K562 (cell line): ENCODE measurements around the gene IL21. TPM values are rescaled to one million over a fixed set of nuclear protein-coding genes. Genes with fewer than 3 reads are reported as not detected.

ENCODE experiments used
- ATAC-seq: fragments of 200-7000 bp; cut with Tn5 transposase; 3 replicates; pipeline ENCODE4 v1.9.1; 2020; ENCODE audit warnings: moderate library complexity
- BruUV-seq: library from RNA; stranded (reverse); fragments of 400-500 nt; replicated peaks from 2 replicates; lab custom pipeline; 2021; lab: Mats Ljungman, UMichigan
- CTCF ChIA-PET: fragments of 300-600 bp; formaldehyde crosslinking; extraction: SDS; loops from one replicate; lab custom pipeline; 2021; ENCODE audit warnings: low intra/inter-chr PET ratio; lab: Yijun Ruan, JAX
- POLR2A ChIA-PET: fragments of 300-600, 350-650 bp; sonication (Branson Sonifier 250); formaldehyde crosslinking; extraction: SDS; loops from one replicate; lab custom pipeline; 2021; ENCODE audit warnings: antibody characterized with exemption, inconsistent platforms; lab: Yijun Ruan, JAX
- DNase-seq, 4 experiments: peaks; one replicate each; pipeline versions ENCODE4 v3.0.0 to v3.0.0-alpha.2; 2011 to 2018; ENCODE audit warnings: low spot score in 3 of 4, mixed read lengths in 3 of 4; ENCODE audit errors: extremely low read depth in 1 of 4
- FAIRE-seq: peaks from 2 replicates; lab custom pipeline; 2011; peaks lifted over from hg19 to GRCh38; lab: Jason Lieb, UNC
- H2AFZ ChIP-seq: 2 replicates; pipeline ENCODE4 v1.6.0; 2011; ENCODE audit warnings: low read depth, low read length, control low read depth, inconsistent platforms
- H3K27ac ChIP-seq: fragments of 200-600 bp; 3 replicates; pipeline ENCODE4 v1.8.0; 2011; ENCODE audit warnings: low read depth, mild to moderate bottlenecking, control low read depth, inconsistent platforms, low read length, moderate library complexity, mixed read lengths; ENCODE audit errors: extremely low read depth
- H3K27me3 ChIP-seq, 2 experiments: fragments of 300-600 bp in 1 of 2; 2 replicates in 1 of 2; 3 replicates in 1 of 2; pipeline versions ENCODE4 v1.6.0 to v1.8.0; 2011; ENCODE audit warnings: inconsistent platforms in 2 of 2, low read length in 2 of 2, mild to moderate bottlenecking in 1 of 2, mixed read lengths in 1 of 2, moderate library complexity in 1 of 2; ENCODE audit not compliant: control insufficient read depth in 2 of 2, insufficient read depth in 2 of 2
- H3K36me3 ChIP-seq: fragments of 300-600 bp; 3 replicates; pipeline ENCODE4 v1.8.0; 2011; ENCODE audit warnings: mild to moderate bottlenecking, low read length, inconsistent platforms; ENCODE audit not compliant: control insufficient read depth, insufficient read depth
- H3K4me1 ChIP-seq, 2 experiments: fragments of 200-600 bp in 1 of 2; replicated peaks in 1 of 2; 2 replicates in 1 of 2; 3 replicates in 1 of 2; pipeline versions ENCODE4 v1.5.1 to v1.8.0; 2011; ENCODE audit warnings: inconsistent platforms in 2 of 2, low read length in 2 of 2, mild to moderate bottlenecking in 1 of 2, mixed read lengths in 1 of 2, moderate library complexity in 1 of 2; ENCODE audit not compliant: control insufficient read depth in 2 of 2, insufficient read depth in 2 of 2
- H3K4me2 ChIP-seq: 2 replicates; pipeline ENCODE4 v1.6.1; 2011; ENCODE audit warnings: low read length, control low read depth, inconsistent platforms, mixed read lengths; ENCODE audit not compliant: insufficient read depth
- H3K4me3 ChIP-seq: fragments of 200-600 bp; sonication (generic), shearing (Covaris generic); 2 replicates; pipeline ENCODE4 v1.5.1; 2016; ENCODE audit warnings: control low read depth, inconsistent platforms
- H3K79me2 ChIP-seq: fragments of 200-600 bp; 3 replicates; pipeline ENCODE4 v1.8.0; 2011; ENCODE audit warnings: low read length, inconsistent platforms; ENCODE audit not compliant: control insufficient read depth, insufficient read depth
- H3K9ac ChIP-seq, 2 experiments: 2 replicates each; pipeline versions ENCODE4 v1.6.0 to v1.6.1; 2011; ENCODE audit warnings: low read depth in 2 of 2, low read length in 2 of 2, control low read depth in 1 of 2, inconsistent platforms in 1 of 2, mild to moderate bottlenecking in 1 of 2, mixed read lengths in 1 of 2; ENCODE audit not compliant: insufficient read depth in 1 of 2
- H3K9me1 ChIP-seq: one replicate; pipeline ENCODE4 v1.6.0; 2011; ENCODE audit warnings: inconsistent platforms, mild to moderate bottlenecking, low read length, moderate library complexity; ENCODE audit not compliant: control insufficient read depth, insufficient read depth
- H3K9me3 ChIP-seq: replicated peaks from 2 replicates; pipeline ENCODE4 v1.5.1; 2011; ENCODE audit warnings: low read depth, low read length, inconsistent platforms; ENCODE audit not compliant: control insufficient read depth, insufficient read depth
- H4K20me1 ChIP-seq: replicated peaks from 2 replicates; pipeline ENCODE4 v1.6.1; 2011; ENCODE audit warnings: low read length, inconsistent platforms, mixed read lengths; ENCODE audit not compliant: control insufficient read depth, insufficient read depth
- ARID2 ChIP-seq: fragments of 450-650 bp; IDR thresholded peaks from 2 replicates; pipeline ENCODE4 v1.6.1; 2017; ENCODE audit warnings: antibody characterized with exemption, mild to moderate bottlenecking
- ATF7 ChIP-seq: fragments of 450-650 bp; IDR thresholded peaks from 2 replicates; pipeline ENCODE4 v1.7.1; 2014; ENCODE audit warnings: mild to moderate bottlenecking, moderate library complexity
- CXXC5 ChIP-seq: fragments of 250-450 bp; sonication (Bioruptor Pico); IDR thresholded peaks from 2 replicates; pipeline ENCODE4 v1.8.0; 2022; ENCODE audit warnings: inconsistent platforms, mild to moderate bottlenecking, moderate library complexity
- HOXB6 ChIP-seq: fragments of 250-450 bp; sonication (Bioruptor Pico); IDR thresholded peaks from 2 replicates; pipeline ENCODE4 v1.5.1; 2022; ENCODE audit warnings: mild to moderate bottlenecking, borderline replicate concordance
- KLF16 ChIP-seq: IDR thresholded peaks from 2 replicates; pipeline ENCODE4 v1.6.1; 2016; ENCODE audit warnings: antibody characterized with exemption
- MEIS2 ChIP-seq: fragments of 450-650 bp; IDR thresholded peaks from 2 replicates; pipeline ENCODE4 v1.6.1; 2014; ENCODE audit warnings: mild to moderate bottlenecking; ENCODE audit not compliant: partially characterized antibody
- POLR3A ChIP-seq: IDR thresholded peaks from 2 replicates; pipeline ENCODE4 v1.6.1; 2011; ENCODE audit warnings: borderline replicate concordance, mild to moderate bottlenecking, moderate library complexity; ENCODE audit not compliant: insufficient read length, insufficient read depth; ENCODE audit errors: extremely low read depth
- PRDM10 ChIP-seq: fragments of 450-650 bp; IDR thresholded peaks from 2 replicates; pipeline ENCODE4 v1.6.1; 2018; ENCODE audit not compliant: partially characterized antibody
- RCOR1 ChIP-seq, 2 experiments: IDR thresholded peaks; 2 replicates each; pipeline ENCODE4 v1.6.1; 2012; ENCODE audit warnings: low read depth in 2 of 2, low read length in 2 of 2, borderline replicate concordance in 1 of 2, improper control_type of control experiment in 1 of 2
- SMAD4 ChIP-seq: fragments of 250-450 bp; sonication (Bioruptor Pico); conservative IDR thresholded peaks from 2 replicates; pipeline ENCODE4 v1.8.0; 2021; ENCODE audit warnings: inconsistent platforms, mild to moderate bottlenecking, moderate library complexity
- ZNF668 ChIP-seq: fragments of 250-450 bp; sonication (Bioruptor Pico); IDR thresholded peaks from 2 replicates; pipeline ENCODE4 v1.8.0; 2022; ENCODE audit warnings: mild to moderate bottlenecking, inconsistent platforms
- WGBS: fragments of 100-300 bp; shearing (Covaris generic); methylation state at CpG from one replicate; pipeline ENCODE4 v1.1.6; 2016; ENCODE audit warnings: low coverage, mixed read lengths; ENCODE audit not compliant: insufficient coverage; ENCODE audit errors: missing lambda C conversion rate; 5-methylcytosine and 5-hydroxymethylcytosine counted together
- in situ Hi-C: fragments of 300-500 bp; cut with MboI; formaldehyde crosslinking; loops from 4 replicates; pipeline ENCODE4 v1.15.0; 2018; ENCODE audit warnings: inconsistent platforms, mixed read lengths
- intact Hi-C: fragments of 100-400 bp; cut with micrococcal nuclease; formaldehyde crosslinking; loops from 2 replicates; pipeline ENCODE4 v1.14.2; 2022
- polyA plus RNA-seq, 8 experiments: library from polyadenylated mRNA; depleted of rRNA in 4 of 8; stranded (reverse) in 5 of 8; unstranded in 3 of 8; fragments of >200 nt; fragmentation: Nextera tagmentation in 2 of 8; fragmentation: Illumina TruSeq in 1 of 8; extraction: Ambion mirVana in 2 of 8; extraction: Trizol in 1 of 8; gene quantifications; 2 replicates each; pipeline versions ENCODE4 v1.2.1 to v1.2.3, GENCODE V29; 2011 to 2014; ENCODE audit warnings: inconsistent platforms in 1 of 8, missing spikeins in 1 of 8
- total RNA-seq, 7 experiments: library from RNA; depleted of rRNA in 6 of 7; stranded (reverse); fragments of >200 nt in 6 of 7; fragmentation: Illumina TruSeq in 2 of 7; extraction: Trizol in 2 of 7; gene quantifications; 2 replicates each; pipeline versions ENCODE4 v1.2.1 to v1.2.3, GENCODE V29; 2011 to 2021; ENCODE audit warnings: low replicate concordance in 1 of 7
- TF ChIP-seq, protein P1 (sequence below): fragments of 150-350 bp; conservative IDR thresholded peaks from 2 replicates; pipeline ENCODE4 v1.6.1; 2014; ENCODE audit warnings: low read length

IL21 gene
- total and polyA plus RNA-seq, 9 of the 15 experiments (the other 6 are each of a cell fraction or from before 2014, with no cell fraction given), result not detected

DNA sequence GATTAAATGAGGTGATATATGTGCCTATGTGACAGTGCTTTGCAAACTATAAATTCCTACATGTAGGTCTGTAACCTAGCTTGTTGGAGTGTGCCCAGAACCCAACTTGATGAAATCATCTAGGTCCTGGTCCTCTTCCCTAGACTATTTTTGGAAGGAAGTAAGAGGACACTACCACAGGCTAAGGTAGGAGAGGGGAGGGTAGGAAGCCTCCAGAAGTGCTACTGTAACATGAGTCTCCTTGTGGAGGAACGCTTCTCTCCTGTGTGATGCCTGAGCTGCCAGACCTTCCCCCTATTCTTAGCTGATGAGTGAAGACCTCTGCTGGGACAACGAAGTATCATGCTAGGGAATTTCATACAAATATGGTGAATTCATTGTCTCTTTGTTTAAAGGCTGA is 41.8 kb upstream of the IL21 start:
- POLR2A ChIA-PET, result no interaction called here
- ATAC-seq, result peak; percentile 73
- Histone ChIP-seq H3K36me3 (no peaks in the 10 kb centered on the region), H4K20me1 (no peaks in the 10 kb centered on the region), H3K9me1 (no peaks in the 10 kb centered on the region), H3K4me3 (no peak overlapping the region), H2AFZ (peak overlapping the region; percentile 51; the same call in 1 of the 2 replicates), H3K9me3 (no peaks in the 10 kb centered on the region), H3K27ac (no peak overlapping the region), H3K27me3 (no peaks in the 10 kb centered on the region), H3K4me1 (peaks cover 0 to 18% of the 10 kb centered on the region in 2 experiments; a peak in 3 of 5 replicates), H3K9ac (no peak overlapping the region)
- FAIRE-seq, result no peak
- 28% methylated on average over 2 of the region's 2 CpGs for WGBS
- DNase-seq, result peak in 1 of 4 experiments; percentile 23
- in situ Hi-C loops (no loop called here), intact Hi-C loops (loop anchor here (5.0 to 10.0 kb wide), 2 partner anchors 52 to 60 kb away; no protein-coding TSS in a partner anchor)
- TF ChIP-seq ZNF668 (no peak), SMAD4 (peak; percentile 35; the same call in 1 of the 2 replicates), KLF16 (no peak), MEIS2 (peak; percentile 21), POLR3A (no peak), ARID2 (no peak), RCOR1 (IDR thresholded peaks at IDR 0.05; ENCODE audit: borderline replicate concordance in 1 of 2, low read depth in 2 of 2, low read length in 2 of 2) (0 out of 4 replicates have a peak, but pooled peaks of 1 of the 2 experiments have one; percentile 13), PRDM10 (peak; percentile 86), ATF7 (peak; percentile 62; the same call in 1 of the 2 replicates), HOXB6 (CRISPR knock-in tag) (no peak), CXXC5 (CRISPR knock-in tag) (peak; percentile 13; the same call in 1 of the 2 replicates)
- TF ChIP-seq, protein P1, sequence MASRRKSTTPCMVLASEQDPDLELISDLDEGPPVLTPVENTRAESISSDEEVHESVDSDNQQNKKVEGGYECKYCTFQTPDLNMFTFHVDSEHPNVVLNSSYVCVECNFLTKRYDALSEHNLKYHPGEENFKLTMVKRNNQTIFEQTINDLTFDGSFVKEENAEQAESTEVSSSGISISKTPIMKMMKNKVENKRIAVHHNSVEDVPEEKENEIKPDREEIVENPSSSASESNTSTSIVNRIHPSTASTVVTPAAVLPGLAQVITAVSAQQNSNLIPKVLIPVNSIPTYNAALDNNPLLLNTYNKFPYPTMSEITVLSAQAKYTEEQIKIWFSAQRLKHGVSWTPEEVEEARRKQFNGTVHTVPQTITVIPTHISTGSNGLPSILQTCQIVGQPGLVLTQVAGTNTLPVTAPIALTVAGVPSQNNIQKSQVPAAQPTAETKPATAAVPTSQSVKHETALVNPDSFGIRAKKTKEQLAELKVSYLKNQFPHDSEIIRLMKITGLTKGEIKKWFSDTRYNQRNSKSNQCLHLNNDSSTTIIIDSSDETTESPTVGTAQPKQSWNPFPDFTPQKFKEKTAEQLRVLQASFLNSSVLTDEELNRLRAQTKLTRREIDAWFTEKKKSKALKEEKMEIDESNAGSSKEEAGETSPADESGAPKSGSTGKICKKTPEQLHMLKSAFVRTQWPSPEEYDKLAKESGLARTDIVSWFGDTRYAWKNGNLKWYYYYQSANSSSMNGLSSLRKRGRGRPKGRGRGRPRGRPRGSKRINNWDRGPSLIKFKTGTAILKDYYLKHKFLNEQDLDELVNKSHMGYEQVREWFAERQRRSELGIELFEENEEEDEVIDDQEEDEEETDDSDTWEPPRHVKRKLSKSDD, result no peak
- TF ChIP-seq, all 486 proteins: peak for 6
- BruUV-seq, result no TSS peak
- no peaks in the 10 kb centered on the region for H3K79me2 ChIP-seq
- H3K4me2 ChIP-seq, result no peak overlapping the region
- CTCF ChIA-PET, result no interaction called here
